Measurements from ENCODE around the gene WDR47. TPM values are rescaled to one million over a fixed set of nuclear protein-coding genes. Genes with fewer than 3 reads are reported as not detected.
A peak's percentile ranks its signal among the peaks of the same experiment; 100 is the strongest.

The WDR47 gene
- 10.1 and 11.5 TPM in 2 replicates for total RNA-seq

DNA sequence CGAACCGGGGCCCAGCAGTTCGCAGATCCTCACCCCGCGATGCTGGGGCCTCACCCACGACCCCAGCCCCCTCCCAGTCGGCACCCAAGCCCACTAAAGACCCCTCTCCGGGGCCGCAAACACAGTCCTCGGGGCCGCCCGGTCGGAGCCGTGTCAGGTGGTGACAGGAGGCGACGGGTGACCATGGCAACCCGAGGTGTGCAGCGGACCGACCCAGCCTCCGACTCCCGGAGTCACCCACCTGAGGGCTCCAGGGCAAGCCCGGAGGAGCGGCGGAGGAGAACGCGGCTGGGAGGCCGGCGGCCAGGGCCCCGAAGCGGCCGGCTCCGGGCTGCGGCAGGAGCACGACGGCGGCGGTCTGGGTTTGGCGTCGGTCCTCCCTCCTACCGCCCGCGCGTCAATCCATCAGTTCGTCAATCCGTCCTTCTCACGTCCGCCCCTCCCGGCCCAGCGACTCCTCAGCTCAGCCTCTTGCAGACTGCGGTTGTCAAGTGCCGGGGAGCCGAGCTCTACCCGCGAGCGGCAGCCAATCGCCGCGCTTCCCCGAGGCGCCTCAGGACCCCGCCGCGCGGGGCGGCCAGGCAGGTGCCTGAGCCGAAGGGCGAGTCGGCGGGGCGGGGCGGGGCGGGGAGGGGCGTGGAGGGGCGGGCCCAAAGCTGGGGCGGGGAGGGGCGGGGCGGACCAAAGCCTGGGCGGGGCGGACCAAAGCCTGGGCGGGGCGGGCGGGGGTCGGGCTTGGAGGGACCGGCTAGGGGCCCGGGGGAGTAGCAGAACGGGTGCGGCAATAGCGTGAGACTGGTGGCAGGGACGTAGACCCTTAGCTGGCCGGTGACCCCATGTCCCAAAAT, at the start of gene WDR47:
TSS of gene WDR47 (minus strand) at position 482 of the 848 bp plus-strand sequence. CDS start 18,590 bp downstream, outside the sequence.
- Histone ChIP-seq H3K4me3 (ENCODE audit: low read depth, low read length) (peak within 1 kb of the TSS; percentile 90), H3K27me3 (ENCODE audit: control insufficient read depth, insufficient read depth, low read length) (no peaks in the 10 kb centered on the region)

DNA sequence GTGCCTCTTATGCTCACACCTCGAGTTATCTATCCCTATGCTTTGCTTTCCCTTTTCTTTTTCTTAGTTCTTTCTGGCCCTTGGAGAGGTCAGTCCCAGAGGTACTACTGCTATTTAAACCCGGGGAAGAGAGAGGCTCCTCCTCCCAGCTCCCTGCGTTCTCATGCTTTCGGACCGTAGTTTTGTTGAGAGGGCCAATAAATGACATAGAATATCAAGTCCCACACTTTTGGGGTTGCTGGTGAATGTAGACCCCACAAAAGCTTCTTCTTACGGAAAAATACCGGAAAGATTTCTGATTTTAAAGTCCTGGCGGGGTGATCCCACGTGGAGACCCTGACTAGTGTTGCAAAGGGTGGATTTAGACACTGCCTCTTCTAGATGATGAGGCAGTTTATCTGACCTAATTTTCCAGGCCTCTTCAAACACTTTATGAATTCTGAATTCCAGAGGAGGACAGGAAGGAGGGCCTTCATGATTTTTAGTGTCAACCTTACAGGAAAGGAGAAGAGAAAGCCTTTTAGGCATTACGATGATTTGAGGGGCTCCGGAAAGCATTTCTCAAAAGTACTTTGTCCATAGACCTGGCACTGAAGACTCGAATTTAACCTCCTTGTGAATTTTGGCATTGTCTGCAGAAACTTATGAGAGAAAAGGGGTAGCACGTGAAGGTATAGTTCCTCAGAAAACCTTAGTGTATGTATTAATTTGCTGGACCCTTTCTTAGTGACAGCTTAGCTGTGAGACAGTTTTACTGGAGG, 49.4 kb upstream of the WDR47 start:
- TF ChIP-seq, protein P1, sequence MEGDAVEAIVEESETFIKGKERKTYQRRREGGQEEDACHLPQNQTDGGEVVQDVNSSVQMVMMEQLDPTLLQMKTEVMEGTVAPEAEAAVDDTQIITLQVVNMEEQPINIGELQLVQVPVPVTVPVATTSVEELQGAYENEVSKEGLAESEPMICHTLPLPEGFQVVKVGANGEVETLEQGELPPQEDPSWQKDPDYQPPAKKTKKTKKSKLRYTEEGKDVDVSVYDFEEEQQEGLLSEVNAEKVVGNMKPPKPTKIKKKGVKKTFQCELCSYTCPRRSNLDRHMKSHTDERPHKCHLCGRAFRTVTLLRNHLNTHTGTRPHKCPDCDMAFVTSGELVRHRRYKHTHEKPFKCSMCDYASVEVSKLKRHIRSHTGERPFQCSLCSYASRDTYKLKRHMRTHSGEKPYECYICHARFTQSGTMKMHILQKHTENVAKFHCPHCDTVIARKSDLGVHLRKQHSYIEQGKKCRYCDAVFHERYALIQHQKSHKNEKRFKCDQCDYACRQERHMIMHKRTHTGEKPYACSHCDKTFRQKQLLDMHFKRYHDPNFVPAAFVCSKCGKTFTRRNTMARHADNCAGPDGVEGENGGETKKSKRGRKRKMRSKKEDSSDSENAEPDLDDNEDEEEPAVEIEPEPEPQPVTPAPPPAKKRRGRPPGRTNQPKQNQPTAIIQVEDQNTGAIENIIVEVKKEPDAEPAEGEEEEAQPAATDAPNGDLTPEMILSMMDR (IDR thresholded peaks at IDR 0.05; ENCODE audit: insufficient read depth, low read length, poor library complexity, severe bottlenecking), result no peak
- no peaks in the 10 kb centered on the region for H3K27me3 ChIP-seq (ENCODE audit: control insufficient read depth, insufficient read depth, low read length)
- DNase-seq (ENCODE audit: low read depth), result no peak
- no peaks in the 10 kb centered on the region for H3K36me3 ChIP-seq (ENCODE audit: control insufficient read depth, insufficient read depth, low read length)
- peak overlapping the region; percentile 97 for H3K4me3 ChIP-seq (ENCODE audit: low read depth, low read length)

More for the DNA sequence above, at the start of gene WDR47:
- TF ChIP-seq, protein P1 (IDR thresholded peaks at IDR 0.05; ENCODE audit: insufficient read depth, low read length, poor library complexity, severe bottlenecking), result no peak
- no peaks in the 10 kb centered on the region for H3K36me3 ChIP-seq (ENCODE audit: control insufficient read depth, insufficient read depth, low read length)
- peak; percentile 88 for DNase-seq (ENCODE audit: low read depth)

DNA sequence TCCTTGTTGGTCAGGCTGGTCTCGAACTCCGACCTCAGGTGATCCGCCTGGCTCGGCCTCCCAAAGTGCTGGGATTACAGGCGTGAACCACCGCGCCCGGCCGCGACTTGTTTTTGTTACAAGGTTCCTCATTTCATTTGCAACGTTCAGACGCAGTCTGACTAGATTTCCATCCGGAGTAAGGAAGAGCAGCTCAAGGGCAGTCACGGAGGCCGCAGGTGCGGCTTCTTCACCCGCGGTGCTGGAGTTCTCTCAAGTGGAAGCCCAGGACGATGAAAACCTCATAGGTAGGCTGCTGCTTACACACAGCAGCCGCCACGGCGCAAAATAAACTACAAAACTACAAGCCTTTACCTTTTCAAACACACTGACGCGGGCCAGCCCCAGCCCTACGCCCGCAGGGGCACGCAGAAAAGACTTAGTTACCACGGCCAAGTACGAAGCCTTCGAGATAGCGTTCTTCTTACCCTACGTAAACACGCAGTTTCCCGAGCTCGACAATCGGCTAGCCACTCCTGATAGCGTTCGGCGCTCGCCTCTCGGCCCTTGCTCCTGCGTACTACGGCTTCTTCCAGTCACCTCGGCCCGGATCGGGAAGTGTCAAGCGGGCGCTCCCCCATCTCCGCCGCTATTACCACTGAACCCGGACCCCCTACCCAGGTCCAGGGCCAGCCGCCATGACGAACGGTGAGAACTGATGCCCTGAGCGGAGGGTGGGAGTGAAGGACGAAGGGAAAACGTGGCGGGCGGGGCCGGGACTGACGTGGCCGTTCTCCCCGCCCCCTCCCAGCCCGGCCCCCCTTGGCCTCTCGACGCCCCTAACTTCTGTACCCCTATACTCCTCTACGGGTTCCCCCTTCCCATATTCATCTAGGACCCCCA, 48.5 kb upstream of the WDR47 start, which contains the start of gene TMEM167B:
TSS of gene TMEM167B (plus strand) at position 569 of the 882 bp plus-strand sequence. CDS start at position 678, 109 bp downstream.
- Histone ChIP-seq H3K27me3 (ENCODE audit: control insufficient read depth, insufficient read depth, low read length) (no peaks in the 10 kb centered on the region), H3K4me3 (ENCODE audit: low read depth, low read length) (peak within 1 kb of the TSS; percentile 97), H3K36me3 (ENCODE audit: control insufficient read depth, insufficient read depth, low read length) (no peaks in the 10 kb centered on the region)
- TF ChIP-seq, protein P1 (IDR thresholded peaks at IDR 0.05; ENCODE audit: insufficient read depth, low read length, poor library complexity, severe bottlenecking), result no peak
- DNase-seq (ENCODE audit: low read depth), result peak; percentile 81

DNA sequence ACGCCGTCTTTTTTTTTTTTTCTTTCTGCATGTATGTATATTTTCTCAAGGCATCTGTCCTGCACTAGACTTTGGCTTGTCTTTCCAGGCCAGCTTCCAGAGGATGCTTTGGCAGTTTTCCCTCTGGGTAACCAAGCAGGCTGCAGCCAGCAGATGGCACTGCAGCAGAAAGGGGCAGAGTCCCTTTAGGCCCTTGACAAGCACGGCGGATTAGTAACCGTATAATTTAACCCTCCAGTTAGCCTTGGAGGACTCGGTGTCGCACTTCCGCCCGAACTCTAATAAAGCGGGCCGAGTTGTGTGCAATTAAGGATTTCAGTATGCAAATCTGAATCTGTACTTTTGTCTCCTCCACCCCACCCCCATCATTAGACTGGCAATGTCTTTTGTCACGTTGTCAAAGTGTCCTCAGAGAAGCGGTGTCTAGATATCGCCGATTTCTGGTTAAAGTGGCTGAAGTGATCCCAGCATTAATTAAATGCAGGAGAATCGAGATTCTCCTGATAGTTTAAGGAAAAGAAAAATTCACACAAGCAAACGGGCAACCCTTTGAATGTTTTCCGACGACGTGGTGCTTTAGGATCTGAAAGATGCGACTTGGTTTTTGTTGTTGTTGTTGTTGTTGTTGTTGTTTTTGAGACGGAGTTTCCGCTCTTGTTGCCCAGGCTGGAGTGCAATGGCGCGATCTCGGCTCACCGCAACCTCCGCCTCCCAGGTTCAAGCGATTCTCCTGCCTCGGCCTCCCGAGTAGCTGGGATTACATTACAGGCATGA, 47.5 kb upstream of the WDR47 start:
- Histone ChIP-seq H3K27me3 (ENCODE audit: control insufficient read depth, insufficient read depth, low read length) (no peaks in the 10 kb centered on the region), H3K36me3 (ENCODE audit: control insufficient read depth, insufficient read depth, low read length) (no peaks in the 10 kb centered on the region), H3K4me3 (ENCODE audit: low read depth, low read length) (peak overlapping the region; percentile 97)
- TF ChIP-seq, protein P1 (IDR thresholded peaks at IDR 0.05; ENCODE audit: insufficient read depth, low read length, poor library complexity, severe bottlenecking), result peak; percentile 72
- DNase-seq (ENCODE audit: low read depth), result no peak
